DND-41 (cell line): Measurements from ENCODE around the gene SRGN.

Experiments used
- ATAC-seq: fragments of 200-7000 bp; cut with Tn5 transposase; 3 replicates; pipeline ENCODE4 v1.9.1; 2021; ENCODE audit warnings: low read depth; ENCODE audit not compliant: insufficient read depth
- DNase-seq: peaks from one replicate; pipeline ENCODE4 v3.0.0-alpha.2; 2020
- H2AFZ ChIP-seq: 2 replicates; pipeline ENCODE4 v1.6.0; 2012; ENCODE audit warnings: low read depth, low read length
- H3K27ac ChIP-seq: 2 replicates; pipeline ENCODE4 v1.5.1; 2012; ENCODE audit warnings: low read length, inconsistent platforms
- H3K27me3 ChIP-seq: fragments of 200-600 bp; sonication (generic); 2 replicates; pipeline ENCODE4 v1.6.0; 2012; ENCODE audit warnings: low read length, mild to moderate bottlenecking, inconsistent platforms; ENCODE audit not compliant: insufficient read depth, poor library complexity
- H3K36me3 ChIP-seq: 2 replicates; pipeline ENCODE4 v1.5.1; 2012; ENCODE audit warnings: low read length, inconsistent platforms; ENCODE audit not compliant: insufficient read depth
- H3K4me1 ChIP-seq: 2 replicates; pipeline ENCODE4 v1.5.1; 2012; ENCODE audit warnings: mild to moderate bottlenecking, low read length; ENCODE audit not compliant: insufficient read depth
- H3K4me2 ChIP-seq: 2 replicates; pipeline ENCODE4 v1.6.0; 2012; ENCODE audit warnings: mild to moderate bottlenecking, moderate library complexity, low read length, inconsistent platforms; ENCODE audit not compliant: insufficient read depth
- H3K4me3 ChIP-seq, 2 experiments: fragments of 200-600 bp in 1 of 2; shearing (Covaris generic) in 1 of 2; 2 replicates each; pipeline ENCODE4 v1.5.1; 2012 to 2016; ENCODE audit warnings: inconsistent platforms in 2 of 2, low read length in 2 of 2, mild to moderate bottlenecking in 2 of 2, low read depth in 1 of 2, moderate library complexity in 1 of 2
- H3K79me2 ChIP-seq: 2 replicates; pipeline ENCODE4 v1.6.0; 2012; ENCODE audit warnings: low read length, inconsistent platforms; ENCODE audit not compliant: insufficient read depth
- H3K9ac ChIP-seq: 2 replicates; pipeline ENCODE4 v1.6.0; 2012; ENCODE audit warnings: low read depth, mild to moderate bottlenecking, inconsistent platforms, low read length, moderate library complexity
- H3K9me3 ChIP-seq: 2 replicates; pipeline ENCODE4 v1.5.1; 2012; ENCODE audit warnings: low read length, moderate library complexity, mild to moderate bottlenecking, inconsistent platforms; ENCODE audit not compliant: insufficient read depth, severe bottlenecking
- H4K20me1 ChIP-seq: 2 replicates; pipeline ENCODE4 v1.6.0; 2012; ENCODE audit warnings: low read length; ENCODE audit not compliant: insufficient read depth
- CTCF ChIP-seq: IDR thresholded peaks from 2 replicates; pipeline ENCODE4 v1.5.1; 2012; ENCODE audit warnings: borderline replicate concordance, low read length, moderate library complexity, mild to moderate bottlenecking; ENCODE audit not compliant: poor library complexity, severe bottlenecking; ENCODE audit errors: extremely low read depth
- EZH2 ChIP-seq: IDR thresholded peaks from 3 replicates; pipeline ENCODE4 v1.6.1; 2012; ENCODE audit warnings: borderline replicate concordance, low read depth, mild to moderate bottlenecking, moderate library complexity, low read length, inconsistent platforms; ENCODE audit not compliant: severe bottlenecking

The SRGN gene

GRCh38 chr10:69068549-69068948 is 19.4 kb upstream of the SRGN start:
- H3K4me2 ChIP-seq: no peak overlapping the region
- no peak overlapping the region for H2AFZ ChIP-seq
- no peak for DNase-seq
- TF ChIP-seq EZH2 (no peak), CTCF (no peak)
- H3K27ac ChIP-seq: no peak overlapping the region
- H3K9me3 ChIP-seq: no peaks in the 10 kb centered on the region
- H3K79me2 ChIP-seq: no peaks in the 10 kb centered on the region
- H3K9ac ChIP-seq: no peak overlapping the region
- no peaks in the 10 kb centered on the region for H3K36me3 ChIP-seq
- no peaks in the 10 kb centered on the region for H4K20me1 ChIP-seq
- no peaks in the 10 kb centered on the region for H3K27me3 ChIP-seq
- no peak overlapping the region for H3K4me3 ChIP-seq
- no peaks in the 10 kb centered on the region for H3K4me1 ChIP-seq
- no peak for ATAC-seq

- H3K9ac ChIP-seq: no peak overlapping the region
Measured at GRCh38 chr10:69069090-69070042, 18.5 kb upstream of the SRGN start.

GRCh38 chr10:69070951-69071350 is 17.0 kb upstream of the SRGN start:
- no peak overlapping the region for H3K27ac ChIP-seq
- no peak for TF ChIP-seq EZH2
- no peak for TF ChIP-seq CTCF
- H3K79me2 ChIP-seq: no peaks in the 10 kb centered on the region
- no peaks in the 10 kb centered on the region for H3K4me1 ChIP-seq
- H3K27me3 ChIP-seq: no peaks in the 10 kb centered on the region
- no peaks in the 10 kb centered on the region for H4K20me1 ChIP-seq
- no peak overlapping the region for H3K9ac ChIP-seq
- no peak overlapping the region for H3K4me2 ChIP-seq
- H3K4me3 ChIP-seq: no peak overlapping the region
- no peak overlapping the region for H2AFZ ChIP-seq
- DNase-seq (no peak), ATAC-seq (no peak)
- no peaks in the 10 kb centered on the region for H3K36me3 ChIP-seq
- no peaks in the 10 kb centered on the region for H3K9me3 ChIP-seq

More at GRCh38 chr10:69069090-69070042, 18.5 kb upstream of the SRGN start:
- H3K4me3 ChIP-seq: no peak overlapping the region
- H3K27me3 ChIP-seq: no peaks in the 10 kb centered on the region
- no peaks in the 10 kb centered on the region for H3K9me3 ChIP-seq
- TF ChIP-seq CTCF: no peak
- TF ChIP-seq EZH2: no peak
- no peak for ATAC-seq
- no peak for DNase-seq
- H3K79me2 ChIP-seq: no peaks in the 10 kb centered on the region
- no peak overlapping the region for H3K4me2 ChIP-seq
- no peak overlapping the region for H2AFZ ChIP-seq
- H4K20me1 ChIP-seq: no peaks in the 10 kb centered on the region
- H3K36me3 ChIP-seq: no peaks in the 10 kb centered on the region
- H3K27ac ChIP-seq: no peak overlapping the region
- H3K4me1 ChIP-seq: no peaks in the 10 kb centered on the region
